Panc1 (cell line): ENCODE measurements around the gene CABLES2.

Experiments used
- CTCF ChIP-seq: fragments of 450-650 bp; IDR thresholded peaks from 2 replicates; pipeline ENCODE4 v1.5.1; 2017; ENCODE audit warnings: mild to moderate bottlenecking
- POLR2AphosphoS5 ChIP-seq: IDR thresholded peaks from 2 replicates; pipeline ENCODE4 v1.6.1; 2012; ENCODE audit warnings: mild to moderate bottlenecking, low read depth, low read length, moderate library complexity

- TF ChIP-seq CTCF (no peak), POLR2AphosphoS5 (no peak)
Measured at GRCh38 chr20:62452475-62453095, 45.5 kb upstream of the CABLES2 start.
